Astrocyte (in vitro differentiated cells and primary cell): ENCODE data around the gene CD300A.

Source experiments
- EZH2 ChIP-seq: IDR thresholded peaks from 2 replicates; pipeline ENCODE4 v1.6.1; 2012; ENCODE audit warnings: mild to moderate bottlenecking, low read length, inconsistent platforms; ENCODE audit not compliant: insufficient read depth
- TF ChIP-seq, protein P1 (sequence below): IDR thresholded peaks from 2 replicates; pipeline ENCODE4 v1.5.1; 2011; ENCODE audit warnings: low read depth, mild to moderate bottlenecking, inconsistent platforms, low read length, moderate library complexity; ENCODE audit not compliant: insufficient read depth

DNA sequence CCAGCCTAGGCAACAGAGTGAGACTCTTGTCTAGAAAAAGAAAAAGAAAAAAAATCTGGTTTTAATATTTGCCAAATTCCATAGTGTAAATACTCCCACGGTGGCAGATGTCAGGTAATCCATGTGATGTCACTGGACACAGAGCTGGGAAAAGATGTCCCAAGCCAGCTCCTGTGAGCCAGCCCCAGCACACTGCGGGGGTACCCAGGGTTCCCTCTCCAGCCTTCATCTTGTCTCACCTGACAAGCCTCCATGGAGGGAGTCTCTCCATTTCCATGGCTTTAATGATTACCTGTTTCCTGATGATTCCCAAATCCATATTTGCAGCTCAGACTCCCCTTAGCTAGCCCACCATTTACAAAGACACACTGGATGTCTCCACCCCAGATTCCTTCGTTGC, 60.2 kb downstream of the CD300A start:
- TF ChIP-seq, protein P1, sequence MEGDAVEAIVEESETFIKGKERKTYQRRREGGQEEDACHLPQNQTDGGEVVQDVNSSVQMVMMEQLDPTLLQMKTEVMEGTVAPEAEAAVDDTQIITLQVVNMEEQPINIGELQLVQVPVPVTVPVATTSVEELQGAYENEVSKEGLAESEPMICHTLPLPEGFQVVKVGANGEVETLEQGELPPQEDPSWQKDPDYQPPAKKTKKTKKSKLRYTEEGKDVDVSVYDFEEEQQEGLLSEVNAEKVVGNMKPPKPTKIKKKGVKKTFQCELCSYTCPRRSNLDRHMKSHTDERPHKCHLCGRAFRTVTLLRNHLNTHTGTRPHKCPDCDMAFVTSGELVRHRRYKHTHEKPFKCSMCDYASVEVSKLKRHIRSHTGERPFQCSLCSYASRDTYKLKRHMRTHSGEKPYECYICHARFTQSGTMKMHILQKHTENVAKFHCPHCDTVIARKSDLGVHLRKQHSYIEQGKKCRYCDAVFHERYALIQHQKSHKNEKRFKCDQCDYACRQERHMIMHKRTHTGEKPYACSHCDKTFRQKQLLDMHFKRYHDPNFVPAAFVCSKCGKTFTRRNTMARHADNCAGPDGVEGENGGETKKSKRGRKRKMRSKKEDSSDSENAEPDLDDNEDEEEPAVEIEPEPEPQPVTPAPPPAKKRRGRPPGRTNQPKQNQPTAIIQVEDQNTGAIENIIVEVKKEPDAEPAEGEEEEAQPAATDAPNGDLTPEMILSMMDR, result no peak
- TF ChIP-seq EZH2, result no peak
